A673 (cell line): ENCODE results near the gene ARHGAP24. TPM values are rescaled to one million over a fixed set of nuclear protein-coding genes. Genes with fewer than 3 reads are reported as not detected.

Experiments
- BruUV-seq: library from RNA; stranded (reverse); fragments of 400-500 nt; replicated peaks from 2 replicates; lab custom pipeline; 2021; lab: Mats Ljungman, UMichigan
- CTCF ChIA-PET: fragments of 300-600 bp; sonication (Branson Sonifier 250); formaldehyde crosslinking; loops from one replicate; lab custom pipeline; 2022; ENCODE audit warnings: antibody characterized with exemption; lab: Charles Lee
- POLR2A ChIA-PET: fragments of 300-600 bp; sonication (Branson Sonifier 250); formaldehyde crosslinking; loops from one replicate; lab custom pipeline; 2022; ENCODE audit warnings: antibody characterized with exemption; ENCODE audit not compliant: low non-redundant PET; lab: Charles Lee
- DNase-seq: peaks from one replicate; pipeline ENCODE4 v3.0.0-alpha.2; 2015; ENCODE audit warnings: low spot score
- H3K27ac ChIP-seq: fragments of 200-600 bp; sonication (generic); 2 replicates; pipeline ENCODE4 v1.5.1; 2016; ENCODE audit warnings: mixed run types, low read depth, mild to moderate bottlenecking, mixed read lengths, antibody characterized with exemption, low read length; ENCODE audit not compliant: poor library complexity, severe bottlenecking
- H3K27me3 ChIP-seq: fragments of 200-600 bp; sonication (generic); replicated peaks from 2 replicates; pipeline ENCODE4 v1.6.1; 2017; ENCODE audit warnings: mixed run types, low read depth, mild to moderate bottlenecking, mixed read lengths, antibody characterized with exemption, low read length; ENCODE audit not compliant: insufficient read depth, poor library complexity
- H3K36me3 ChIP-seq: fragments of 200-600 bp; sonication (generic); 2 replicates; pipeline ENCODE4 v1.6.1; 2016; ENCODE audit warnings: mixed run types, mild to moderate bottlenecking, mixed read lengths, antibody characterized with exemption, low read length; ENCODE audit not compliant: insufficient read depth, poor library complexity, severe bottlenecking
- H3K4me1 ChIP-seq: fragments of 200-600 bp; sonication (generic); 2 replicates; pipeline ENCODE4 v1.6.1; 2017; ENCODE audit warnings: mixed run types, mild to moderate bottlenecking, mixed read lengths, antibody characterized with exemption, low read length; ENCODE audit not compliant: insufficient read depth, poor library complexity, severe bottlenecking
- H3K4me3 ChIP-seq: fragments of 200-600 bp; sonication (generic); 2 replicates; pipeline ENCODE4 v1.5.1; 2016; ENCODE audit warnings: low read depth, mixed run types, mild to moderate bottlenecking, mixed read lengths, low read length; ENCODE audit not compliant: poor library complexity, severe bottlenecking
- H3K9me3 ChIP-seq: fragments of 200-600 bp; sonication (generic); 2 replicates; pipeline ENCODE4 v1.6.1; 2016; ENCODE audit warnings: mixed run types, low read depth, mild to moderate bottlenecking, mixed read lengths, antibody characterized with exemption, low read length; ENCODE audit not compliant: poor library complexity, severe bottlenecking
- CTCF ChIP-seq: fragments of 300-800, 200-600 bp; sonication (generic); conservative IDR thresholded peaks from 2 replicates; pipeline ENCODE4 v1.5.1; 2017; ENCODE audit warnings: low read depth, mild to moderate bottlenecking, antibody characterized with exemption, low read length, moderate library complexity, mixed read lengths
- EZH2 ChIP-seq: fragments of 200-600 bp; sonication (generic); IDR thresholded peaks from 2 replicates; pipeline ENCODE4 v1.6.1; 2017; ENCODE audit warnings: borderline replicate concordance, low read depth, mild to moderate bottlenecking, mixed read lengths, antibody characterized with exemption, low read length; ENCODE audit not compliant: poor library complexity, severe bottlenecking
- intact Hi-C: fragments of 100-400 bp; cut with micrococcal nuclease; formaldehyde crosslinking; loops from one replicate; pipeline ENCODE4 v1.10.0; 2022; ENCODE audit not compliant: unreplicated experiment
- total RNA-seq: library from RNA; stranded (reverse); gene quantifications from 2 replicates; pipeline ENCODE4 v1.2.3, GENCODE V29; 2021

Gene ARHGAP24
- total RNA-seq, 1 experiment from 2014 or later: 5.8 TPM

- POLR2A ChIA-PET: no interaction called here
- no TSS peak for BruUV-seq
- no peak for DNase-seq
- Histone ChIP-seq H3K36me3 (no peaks in the 10 kb centered on the region), H3K4me1 (no peaks in the 10 kb centered on the region), H3K4me3 (no peak overlapping the region), H3K27ac (no peak overlapping the region), H3K9me3 (no peaks in the 10 kb centered on the region), H3K27me3 (no peaks in the 10 kb centered on the region)
- intact Hi-C loops: no loop called here
- CTCF ChIA-PET: no interaction called here
- TF ChIP-seq EZH2 (no peak), CTCF (no peak)
Measured at GRCh38 chr4:85773372-85773771, 298.4 kb downstream of the ARHGAP24 start.

GRCh38 chr4:85774000-85774399, 299.1 kb downstream of the ARHGAP24 start:
- no TSS peak for BruUV-seq
- no peak for TF ChIP-seq CTCF
- no peak for TF ChIP-seq EZH2
- POLR2A ChIA-PET: no interaction called here

GRCh38 chr4:85774489-85774888, 299.5 kb downstream of the ARHGAP24 start:
- Histone ChIP-seq H3K4me3 (no peak overlapping the region), H3K27ac (no peak overlapping the region), H3K4me1 (no peaks in the 10 kb centered on the region), H3K36me3 (no peaks in the 10 kb centered on the region), H3K9me3 (no peaks in the 10 kb centered on the region), H3K27me3 (no peaks in the 10 kb centered on the region)
- CTCF ChIA-PET: no interaction called here
- POLR2A ChIA-PET: no interaction called here
- TF ChIP-seq EZH2 (no peak), CTCF (no peak)
- intact Hi-C loops: no loop called here
- no peak for DNase-seq
- no TSS peak for BruUV-seq

More at GRCh38 chr4:85774000-85774399, 299.1 kb downstream of the ARHGAP24 start:
- Histone ChIP-seq H3K27ac (no peak overlapping the region), H3K27me3 (no peaks in the 10 kb centered on the region), H3K4me1 (no peaks in the 10 kb centered on the region), H3K4me3 (no peak overlapping the region), H3K9me3 (no peaks in the 10 kb centered on the region), H3K36me3 (no peaks in the 10 kb centered on the region)
- intact Hi-C loops: no loop called here
- CTCF ChIA-PET: no interaction called here
- no peak for DNase-seq
